GM19328 (cell line): ENCODE data around the gene HLA-DPB1.
A peak's percentile ranks its signal among the peaks of the same experiment; 100 is the strongest.
"Not testable (repeated sequence)": the region's sequence is repeated elsewhere in the genome, so short reads cannot be mapped to it uniquely, and the experiment has no call there.

Experiments used
- ATAC-seq: cut with Tn5 transposase; IDR thresholded peaks from one replicate; pipeline ENCODE4 v1.9.1; 2021; ENCODE audit warnings: mild to moderate bottlenecking, moderate library complexity; ENCODE audit not compliant: unreplicated experiment

The HLA-DPB1 gene

DNA sequence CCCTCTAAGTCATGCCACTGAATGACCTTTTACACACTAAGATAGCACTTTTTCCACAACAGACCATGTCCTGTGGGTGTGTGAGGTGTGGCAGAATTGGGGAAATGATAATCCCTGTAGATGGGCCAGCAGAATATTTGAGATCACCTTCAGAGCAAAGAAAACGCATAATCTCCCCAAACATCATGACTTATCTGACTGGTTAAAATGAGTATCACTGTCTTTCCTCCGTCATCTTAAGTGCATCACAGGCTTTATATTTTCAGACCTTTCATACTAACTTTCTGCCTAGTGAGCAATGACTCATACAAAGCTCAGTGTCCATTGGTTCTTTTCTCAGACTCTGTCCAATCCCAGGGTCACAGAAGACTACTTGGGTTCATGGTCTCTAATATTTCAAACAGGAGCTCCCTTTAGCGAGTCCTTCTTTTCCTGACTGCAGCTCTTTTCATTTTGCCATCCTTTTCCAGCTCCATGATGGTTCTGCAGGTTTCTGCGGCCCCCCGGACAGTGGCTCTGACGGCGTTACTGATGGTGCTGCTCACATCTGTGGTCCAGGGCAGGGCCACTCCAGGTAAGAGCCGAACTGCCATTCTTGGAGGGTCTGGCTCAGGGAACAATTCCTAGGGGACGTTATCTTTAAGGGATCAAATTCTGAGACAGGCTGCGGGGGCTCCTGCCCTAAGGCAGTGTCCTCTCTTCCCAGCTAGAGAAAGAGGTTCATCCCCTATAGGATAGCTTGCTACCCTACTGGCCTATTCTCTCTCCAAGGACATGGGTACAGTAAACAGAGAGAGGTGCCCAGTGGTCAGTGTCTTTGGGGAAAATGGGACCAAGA lies at the start of gene HLA-DPB1:
Gene HLA-DPB1, plus strand, starts transcription at position 423 of the 838 bp plus-strand sequence. Its CDS starts 52 bp downstream, at position 475.
- ATAC-seq, result peak; percentile 56

DNA sequence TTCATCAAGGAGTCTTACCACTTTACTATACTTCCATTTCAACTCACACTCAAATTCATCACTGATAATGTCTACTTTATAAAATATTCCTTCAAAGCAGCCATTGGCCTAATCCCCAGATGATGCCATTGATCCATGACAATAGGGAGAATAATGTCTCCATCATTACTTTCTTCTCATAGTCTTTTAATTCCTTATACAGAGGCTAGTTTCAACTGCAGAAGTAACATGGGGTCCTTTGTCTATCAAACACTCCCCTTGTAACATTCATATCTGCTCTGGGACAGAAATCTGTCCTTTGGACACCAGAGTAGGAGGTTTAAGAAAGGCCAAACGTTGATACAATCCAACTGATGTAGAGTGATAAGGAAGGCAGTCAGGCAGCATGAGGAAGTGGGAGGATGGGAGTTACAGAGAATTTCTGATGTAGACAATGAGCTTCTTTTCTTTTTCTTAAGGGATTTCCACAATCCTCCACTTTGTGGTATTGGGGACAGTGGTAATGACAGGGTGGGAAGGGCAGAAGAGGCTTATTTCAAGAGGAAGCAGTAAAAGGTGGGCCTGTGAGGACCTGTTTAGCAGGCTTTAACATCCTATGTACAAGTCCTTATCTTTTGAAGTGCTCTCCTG lies 47.5 kb upstream of the HLA-DPB1 start:
- no peak for ATAC-seq

DNA sequence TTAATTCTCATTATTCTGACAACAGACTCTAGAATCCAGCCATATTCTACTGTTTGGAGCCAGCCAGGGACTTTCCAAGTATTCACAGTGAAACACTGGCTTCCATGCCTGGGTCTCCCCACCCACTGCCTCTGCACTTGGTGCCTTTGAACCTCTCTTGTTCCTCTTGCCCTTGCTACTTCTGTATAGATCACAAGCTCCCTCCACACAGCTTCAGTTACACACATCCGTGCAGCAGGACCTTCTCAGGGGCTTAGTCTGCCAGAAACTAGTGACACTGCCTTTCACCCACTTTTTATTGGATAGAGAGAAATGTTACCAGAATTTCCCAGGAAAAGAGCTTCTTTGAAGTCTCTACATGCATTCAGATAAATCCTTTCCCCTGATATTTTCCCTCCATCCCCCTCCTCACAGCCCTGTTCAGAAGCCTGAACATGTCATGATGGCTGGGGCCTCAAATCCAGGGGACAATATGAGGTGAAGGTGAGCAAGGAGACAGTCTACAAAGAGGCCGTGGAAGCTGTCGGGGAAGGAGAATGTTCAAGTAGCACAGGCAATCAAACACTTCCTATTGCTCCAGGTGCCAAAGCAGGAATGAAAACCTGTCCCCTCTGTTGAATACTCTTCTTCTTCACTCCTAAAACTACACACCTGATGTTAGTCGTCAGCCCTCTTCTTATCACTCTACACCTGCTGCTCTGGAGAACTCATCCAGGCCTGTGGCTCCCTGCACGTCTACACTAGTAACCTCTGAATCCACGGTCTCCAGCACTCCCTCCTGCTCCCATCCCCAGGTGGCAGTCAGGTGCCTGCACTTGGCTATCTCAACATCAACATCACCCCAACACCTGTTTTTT lies 46.2 kb upstream of the HLA-DPB1 start:
- ATAC-seq, result peak; percentile 58

DNA sequence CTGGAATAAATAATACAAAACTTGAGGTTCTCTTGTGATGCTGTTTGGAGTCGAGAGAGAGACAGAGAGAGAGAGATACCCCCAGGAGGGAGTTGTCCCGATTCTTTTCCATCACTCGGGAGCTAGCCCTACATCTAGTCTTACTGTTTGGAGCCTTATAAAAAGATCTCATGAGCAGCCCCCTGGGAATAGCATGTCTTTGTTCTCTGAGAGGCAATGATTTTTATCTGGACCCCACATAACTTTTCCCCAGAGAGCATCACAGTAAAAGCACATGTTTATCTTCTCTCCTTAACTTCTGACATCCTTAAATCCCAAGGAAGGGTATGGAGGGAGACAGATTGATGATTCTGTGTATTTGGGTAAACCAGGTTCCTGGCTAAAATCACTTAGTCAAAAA lies 45.5 kb upstream of the HLA-DPB1 start:
- ATAC-seq, result no peak

DNA sequence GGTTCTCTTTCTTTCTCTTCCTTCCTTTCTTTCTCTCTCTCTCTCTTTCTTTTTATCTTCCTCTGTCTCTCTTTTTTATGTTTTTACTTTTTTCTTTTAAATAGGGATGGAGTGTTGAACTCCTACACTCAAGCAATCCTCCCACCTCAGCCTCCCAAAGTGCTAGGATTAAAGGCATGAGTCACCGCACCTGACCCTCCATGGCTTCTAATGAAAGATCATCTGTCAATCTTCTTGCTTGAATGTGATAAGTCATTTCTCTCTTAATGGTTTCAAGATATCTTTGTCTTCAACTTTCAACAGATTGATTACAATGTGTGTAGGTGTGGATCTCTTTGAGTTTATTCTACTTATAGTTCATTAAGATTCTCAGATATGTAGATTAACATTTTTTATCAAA lies 41.2 kb upstream of the HLA-DPB1 start:
- no peak for ATAC-seq

DNA sequence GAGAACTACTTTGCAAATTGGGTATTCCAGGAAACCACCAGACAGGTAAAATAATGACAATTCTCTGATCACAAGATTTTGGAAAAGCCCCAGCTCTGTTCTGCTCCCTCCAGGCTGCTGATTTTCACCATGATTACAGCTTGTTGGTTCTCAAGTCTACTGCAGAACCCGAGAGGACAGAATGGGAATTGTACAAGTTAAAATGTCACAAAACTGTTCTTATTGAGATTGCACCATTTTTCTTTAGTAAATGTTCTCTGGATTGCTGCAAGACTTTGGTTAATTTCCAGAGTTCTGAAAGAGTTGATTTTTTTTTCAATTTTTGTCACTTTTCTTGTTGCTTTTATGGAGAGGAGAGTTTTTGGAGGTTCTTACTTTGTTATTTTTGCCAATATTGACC lies 39.3 kb upstream of the HLA-DPB1 start:
- no peak for ATAC-seq

DNA sequence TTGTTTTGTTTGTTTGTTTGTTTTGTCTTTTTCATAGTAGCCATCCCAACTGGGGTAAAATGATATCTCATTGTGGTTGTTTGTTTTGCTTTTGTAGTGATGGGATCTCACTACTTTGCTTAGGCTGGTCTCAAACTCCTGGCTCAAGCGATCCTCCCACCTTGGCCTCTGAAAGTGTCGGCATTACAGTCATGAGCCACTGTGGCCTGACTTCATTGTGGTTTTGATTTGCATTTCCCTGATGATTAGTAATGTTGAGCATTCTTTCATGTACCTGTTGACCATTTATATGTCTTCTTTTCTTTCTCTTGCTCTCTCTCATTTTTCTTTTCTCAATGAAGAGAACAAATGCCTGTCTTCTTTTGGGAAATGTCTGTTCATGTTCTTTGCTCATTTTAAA lies 35.6 kb upstream of the HLA-DPB1 start:
- ATAC-seq, result no peak

DNA sequence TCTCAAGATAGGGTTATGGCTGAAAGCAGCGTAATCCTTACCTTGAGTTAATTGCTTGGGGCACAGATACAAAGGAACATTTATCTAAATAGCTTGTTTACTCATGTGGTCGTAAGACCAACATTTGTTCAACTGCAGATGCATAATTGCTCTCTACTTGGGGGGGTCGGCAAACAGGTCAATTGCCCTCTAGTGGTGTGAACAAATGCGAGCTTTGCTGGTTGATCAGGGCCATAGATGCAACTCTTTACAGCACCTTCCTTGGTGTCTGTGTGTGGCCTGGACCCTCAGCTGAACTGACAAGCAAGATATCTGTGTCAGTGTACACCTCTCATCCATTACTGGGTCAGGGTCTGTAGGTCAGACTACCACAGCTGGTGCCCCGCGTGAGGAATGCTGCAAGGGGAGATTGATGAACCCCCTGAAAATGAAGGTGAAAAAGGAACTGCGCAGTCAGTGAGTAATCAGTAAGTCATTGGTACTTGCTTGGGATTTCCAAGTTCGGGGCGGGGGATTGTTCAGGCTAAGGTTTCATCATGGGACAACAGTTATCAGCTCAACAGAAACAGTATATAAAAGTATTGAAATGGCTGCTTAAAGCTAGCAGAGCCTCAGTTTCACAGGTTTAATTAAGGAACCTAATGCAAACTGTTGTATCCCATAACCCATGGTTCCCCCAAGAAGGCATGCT lies 26.3 kb upstream of the HLA-DPB1 start:
- ATAC-seq, result no peak

DNA sequence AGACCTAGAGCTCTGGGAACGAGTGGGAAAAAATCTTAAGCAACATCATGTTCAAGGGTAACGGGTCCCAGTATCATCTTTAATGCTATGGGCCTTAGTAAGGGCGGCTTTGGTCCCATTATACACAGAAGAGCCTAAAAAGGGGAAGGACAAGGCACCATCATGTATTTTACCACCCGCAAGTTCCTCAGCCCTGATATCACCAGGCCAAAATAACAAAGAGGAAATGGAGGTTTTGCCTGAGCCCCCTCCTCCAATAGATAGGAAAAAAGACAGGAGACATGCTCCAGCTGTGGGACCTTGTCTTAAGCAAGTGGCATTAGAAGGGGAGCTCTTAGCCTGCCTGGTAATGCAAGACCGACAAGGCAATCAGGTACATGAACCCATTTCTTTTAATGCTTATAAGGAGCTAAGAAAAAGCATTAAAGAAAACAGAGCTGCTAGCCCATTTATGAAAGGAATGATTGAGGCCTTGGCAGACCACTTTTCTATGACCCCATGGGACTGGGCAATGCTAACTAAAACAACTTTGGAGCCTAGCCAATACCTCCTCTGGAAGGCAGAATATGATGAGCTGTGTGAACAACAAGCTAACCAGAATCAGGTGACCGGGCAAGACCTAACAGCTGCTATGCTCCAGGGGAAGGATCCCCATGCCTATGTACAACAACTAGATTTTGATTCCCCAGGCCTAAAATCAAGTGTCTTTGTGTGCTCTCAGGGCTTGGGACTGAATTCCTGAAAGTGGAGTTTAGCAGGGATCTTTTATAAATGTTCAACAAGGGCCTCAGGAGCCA lies 25.6 kb upstream of the HLA-DPB1 start:
- no peak for ATAC-seq

DNA sequence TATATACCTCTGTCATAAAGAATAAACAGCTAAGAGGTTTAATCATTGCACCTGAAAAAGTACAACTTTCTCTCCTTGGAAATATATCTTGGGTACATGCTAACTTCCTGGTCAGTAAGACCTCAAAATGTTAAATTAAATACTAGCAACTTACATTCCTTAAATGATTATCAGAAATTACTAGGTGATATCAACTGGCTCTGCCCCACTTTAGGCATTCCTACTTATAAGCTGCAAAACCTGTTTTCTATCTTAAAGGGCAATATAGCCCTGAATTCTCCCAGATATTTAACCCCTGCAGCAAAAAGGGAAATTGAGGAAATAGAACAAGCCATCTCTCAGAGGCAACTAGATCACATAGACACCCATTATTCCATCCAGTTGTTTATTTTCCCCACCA lies 23.2 kb upstream of the HLA-DPB1 start:
- ATAC-seq, result no peak

DNA sequence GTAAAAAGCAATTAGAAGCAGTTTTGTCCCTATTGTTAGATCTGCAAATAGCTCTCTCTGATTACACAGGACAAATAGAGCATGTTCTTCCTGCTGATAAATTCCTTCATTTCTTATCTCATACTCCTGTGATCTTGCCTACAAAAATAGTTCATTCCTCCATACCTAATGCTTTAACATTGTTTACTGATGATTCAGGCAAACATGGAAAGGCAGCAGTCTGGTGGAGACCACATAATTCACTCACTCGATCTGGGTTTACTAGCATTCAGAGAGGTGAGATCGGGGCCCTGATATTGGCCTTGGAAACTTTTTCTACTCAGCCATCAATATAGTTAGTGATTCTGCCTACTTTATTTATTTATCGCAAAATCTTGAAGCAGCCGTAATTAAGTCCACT lies 22.6 kb upstream of the HLA-DPB1 start:
- no peak for ATAC-seq

DNA sequence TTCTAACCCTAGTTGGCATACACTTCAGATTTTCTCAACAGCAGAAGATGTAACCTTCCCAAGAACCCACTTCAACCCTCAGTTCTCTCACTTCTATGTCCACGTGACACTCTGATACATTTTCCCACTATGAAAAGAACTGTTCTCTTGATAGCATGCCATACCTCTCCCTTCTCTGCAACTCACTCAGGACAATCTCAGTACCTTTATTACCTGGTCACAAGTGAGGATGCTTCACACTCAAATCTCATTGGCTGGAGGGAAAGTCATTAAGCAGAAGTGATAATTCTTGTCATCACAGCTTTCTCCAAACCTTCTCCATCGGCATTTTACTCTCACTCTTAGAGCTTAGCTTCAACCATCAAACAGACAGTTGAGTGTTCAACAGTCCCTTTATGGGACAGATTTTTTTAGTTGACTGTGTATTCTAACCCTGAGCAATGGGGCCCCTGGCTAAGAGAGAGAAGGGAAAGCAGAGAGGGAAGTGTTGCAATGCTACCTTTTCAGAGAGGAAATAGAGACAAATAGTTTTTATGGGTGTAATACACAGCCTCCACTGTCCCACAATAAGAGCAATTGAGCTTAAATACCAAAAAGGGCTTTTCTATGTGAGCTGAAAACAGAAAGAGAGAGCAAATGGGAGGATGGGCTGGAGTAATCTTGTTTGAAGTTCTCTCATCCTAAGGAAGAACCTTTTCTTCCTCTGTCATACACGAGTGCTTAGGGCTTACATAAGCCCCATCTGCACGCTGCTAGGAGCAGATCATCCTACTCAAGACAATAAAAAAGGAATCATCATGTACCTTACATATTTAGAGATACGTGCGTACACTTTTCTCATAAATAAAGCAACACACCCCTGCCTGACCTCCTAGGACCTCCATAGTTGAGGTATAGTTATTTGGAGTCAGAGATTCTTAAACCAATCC lies 18.3 kb upstream of the HLA-DPB1 start:
- no peak for ATAC-seq

DNA sequence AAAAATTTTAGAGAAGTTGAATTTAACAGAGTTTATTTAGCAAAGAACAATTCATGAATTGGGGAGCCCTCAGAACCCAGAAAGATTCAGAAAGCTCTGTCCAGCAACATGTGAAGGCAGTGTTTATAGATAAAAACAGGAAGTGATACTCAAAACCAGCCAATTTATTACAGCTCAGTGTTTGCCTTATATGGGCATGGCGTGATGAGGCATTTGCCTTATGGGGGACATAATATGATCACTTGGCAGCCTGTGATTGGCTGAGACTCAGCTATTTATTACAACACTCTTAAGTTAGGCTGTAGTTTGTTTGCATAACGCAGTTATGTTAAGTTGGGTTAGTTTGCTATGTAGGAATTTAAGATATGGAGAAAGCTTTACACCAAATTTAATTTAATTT lies 13.8 kb upstream of the HLA-DPB1 start:
- no peak for ATAC-seq

DNA sequence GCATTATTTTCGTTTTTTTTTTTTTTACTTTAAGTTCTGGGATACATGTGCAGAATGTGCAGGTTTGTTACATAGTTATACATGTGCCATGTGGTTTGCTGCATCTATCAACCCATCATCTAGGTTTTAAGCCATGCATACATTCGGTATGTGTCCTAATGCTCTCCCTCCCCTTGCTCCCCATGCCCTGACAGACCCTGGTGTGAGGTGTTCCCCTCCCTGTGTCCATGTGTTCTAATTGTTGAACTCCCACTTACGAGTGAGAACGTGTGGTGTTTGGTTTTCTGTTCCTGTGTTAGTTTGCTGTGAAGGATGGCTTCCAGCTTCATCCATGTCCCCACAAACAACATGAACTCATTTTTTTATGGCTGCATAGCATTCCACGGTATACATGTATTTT lies 12.4 kb upstream of the HLA-DPB1 start:
- ATAC-seq, result not testable (repeated sequence)

DNA sequence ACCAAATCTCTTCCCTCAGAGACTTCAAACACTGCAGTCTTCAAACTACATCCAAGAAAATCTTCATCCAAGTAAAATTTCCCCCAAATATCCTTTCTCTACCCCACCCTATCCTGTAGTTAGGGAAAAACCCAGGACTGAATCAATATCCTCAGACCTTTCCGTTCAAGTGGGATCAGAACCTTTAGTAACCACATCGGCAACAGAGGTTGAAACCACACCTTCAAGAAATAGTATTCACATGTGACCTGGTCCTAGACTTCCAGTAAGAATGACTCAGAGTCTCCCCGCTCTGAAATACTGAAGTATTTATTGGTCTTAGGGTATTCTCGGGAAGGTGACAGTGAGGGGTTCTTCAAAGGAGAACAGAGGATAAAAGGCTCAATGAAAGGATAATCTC lies 11.1 kb upstream of the HLA-DPB1 start:
- no peak for ATAC-seq

DNA sequence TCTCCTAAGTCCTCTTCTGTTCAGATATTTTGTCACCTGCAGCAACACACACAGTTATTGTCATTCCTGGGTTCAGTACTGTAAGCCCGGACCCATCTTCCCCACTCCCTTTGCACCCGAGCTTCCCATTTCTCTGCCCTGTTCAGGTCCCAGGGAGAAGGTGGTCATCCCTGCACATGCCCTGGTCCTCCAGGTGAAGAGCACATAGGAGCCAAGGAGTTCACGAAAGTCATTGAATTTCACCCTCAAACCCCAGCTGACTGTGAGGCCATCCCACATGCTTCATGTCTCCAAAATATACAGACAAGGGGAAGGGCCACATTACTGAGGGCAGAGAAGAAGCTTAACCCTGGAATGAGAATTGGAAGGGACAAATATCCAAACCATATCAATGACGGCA lies 10.5 kb upstream of the HLA-DPB1 start:
- no peak for ATAC-seq

DNA sequence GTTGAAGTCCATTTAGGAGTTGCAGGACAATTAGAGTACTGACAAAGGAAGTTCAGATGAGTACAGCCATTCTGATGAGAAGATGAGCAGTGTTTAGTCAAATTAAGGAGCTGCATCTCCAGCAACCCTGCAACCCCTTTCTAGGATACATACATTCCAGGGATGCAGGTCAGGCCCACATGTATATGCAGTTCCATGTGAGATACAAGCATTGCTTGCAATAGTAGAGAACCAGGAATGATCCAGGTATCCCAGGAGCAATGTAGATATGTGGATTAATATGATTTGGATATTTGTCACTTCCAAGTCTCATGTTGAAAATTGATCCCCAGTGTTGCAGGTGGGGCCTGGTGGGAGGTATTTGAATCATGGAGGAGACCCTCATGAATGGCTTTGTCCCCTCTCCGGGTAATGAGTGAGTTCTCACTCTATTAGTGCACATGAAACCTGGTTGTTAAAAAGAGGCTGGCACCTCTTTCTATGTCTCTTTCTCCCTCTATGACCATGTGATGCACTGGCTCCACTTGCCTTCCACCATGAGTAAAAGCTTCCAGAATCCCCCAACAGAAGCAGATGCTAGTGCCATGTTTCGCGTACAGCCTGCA lies 8.8 kb upstream of the HLA-DPB1 start:
- ATAC-seq, result no peak

DNA sequence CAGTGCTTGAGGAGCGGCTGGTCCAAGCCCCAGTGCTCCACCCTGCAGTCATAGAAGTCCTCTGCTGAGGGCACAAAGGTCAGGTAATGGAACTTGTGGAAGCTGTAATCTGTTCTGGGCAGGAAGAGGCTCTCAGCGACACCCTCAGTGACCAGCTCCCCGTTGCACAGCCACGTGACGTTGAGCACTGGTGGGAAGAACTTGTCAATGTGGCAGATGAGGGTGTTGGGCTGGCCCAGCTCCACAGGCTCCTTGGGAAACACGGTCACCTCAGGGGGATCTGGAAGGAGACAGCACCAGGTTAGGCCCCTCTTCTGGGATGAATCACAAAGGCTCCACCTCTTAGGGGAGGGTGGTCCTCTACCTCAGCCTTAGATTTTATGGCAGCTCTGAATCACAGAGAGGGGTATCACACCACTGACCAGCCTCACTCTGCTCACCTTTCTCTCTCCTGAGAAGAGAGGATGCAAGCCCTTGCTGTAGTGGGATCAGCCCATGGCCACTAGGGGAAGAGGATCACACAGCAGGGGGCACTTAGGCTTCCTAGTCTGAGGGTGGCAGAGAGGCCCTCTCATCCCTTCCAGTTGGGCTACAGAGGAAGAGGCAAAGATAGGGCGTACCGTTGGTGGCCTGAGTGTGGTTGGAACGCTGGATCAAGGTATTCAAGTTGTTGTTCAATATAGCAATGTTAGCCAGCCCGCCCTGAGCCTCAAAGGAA lies 6.6 kb upstream of the HLA-DPB1 start:
- no peak for ATAC-seq
